ENCODE results near the gene IRS1.

- TF ChIP-seq CTCF (IDR thresholded peaks at IDR 0.05; ENCODE audit: poor library complexity) (peak; percentile 22), EZH2 (IDR thresholded peaks at IDR 0.05; ENCODE audit: borderline replicate concordance) (no peak)
These were observed 69.1 kb downstream of the IRS1 start for GRCh38 chr2:226730481-226730880.

Data from hepatocyte (in vitro differentiated cells).